ENCODE data around the gene AFF1. TPM values are rescaled to one million over a fixed set of nuclear protein-coding genes. Genes with fewer than 3 reads are reported as not detected.

The AFF1 gene
- total RNA-seq, 4 donors from 2014 or later = 22.9 to 47.1 (median 34.0) TPM

DNA sequence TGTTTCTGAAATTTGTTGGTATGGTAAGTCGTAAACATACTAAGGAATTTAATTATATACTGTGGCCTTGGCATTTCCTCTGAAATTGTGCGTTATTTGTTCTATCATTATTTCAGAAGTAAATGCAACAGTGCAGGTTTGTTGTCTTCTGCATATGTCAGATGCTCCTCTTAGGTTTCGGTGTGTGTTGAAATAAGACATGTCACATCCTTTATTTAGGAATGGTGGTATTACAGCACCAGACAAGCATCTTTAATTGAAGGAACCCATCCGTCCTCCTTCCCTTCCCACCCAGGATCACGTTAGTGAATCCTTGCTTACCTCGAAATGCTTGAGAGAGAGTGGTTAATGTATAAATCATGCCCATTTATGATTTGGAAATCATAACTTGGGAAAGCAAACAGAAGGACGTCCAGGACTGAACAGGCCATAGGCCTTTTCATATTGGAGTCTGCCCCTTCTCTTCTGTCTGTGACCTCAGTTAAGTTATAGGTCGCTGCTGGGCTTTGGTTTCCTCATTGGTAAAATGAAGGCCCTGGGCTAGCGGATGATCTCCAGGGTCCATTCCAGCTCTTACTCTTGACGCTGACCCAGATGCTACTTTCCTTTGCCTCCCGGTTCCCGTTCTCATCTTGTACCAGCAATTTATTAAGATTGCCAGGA is 151.5 kb downstream of the AFF1 start:
- DNase-seq = no peak
- Histone ChIP-seq H3K36me3 (peaks cover 0 to 47% (median 0%) of the 10 kb centered on the region in 3 donors), H3K4me3 (no peak overlapping the region), H3K9me3 (no peaks in the 10 kb centered on the region), H3K27ac (no peak overlapping the region), H3K27me3 (no peaks in the 10 kb centered on the region), H3K4me1 (peaks cover 17 to 70% (median 34%) of the 10 kb centered on the region in 3 donors)
- TF ChIP-seq, protein P1, sequence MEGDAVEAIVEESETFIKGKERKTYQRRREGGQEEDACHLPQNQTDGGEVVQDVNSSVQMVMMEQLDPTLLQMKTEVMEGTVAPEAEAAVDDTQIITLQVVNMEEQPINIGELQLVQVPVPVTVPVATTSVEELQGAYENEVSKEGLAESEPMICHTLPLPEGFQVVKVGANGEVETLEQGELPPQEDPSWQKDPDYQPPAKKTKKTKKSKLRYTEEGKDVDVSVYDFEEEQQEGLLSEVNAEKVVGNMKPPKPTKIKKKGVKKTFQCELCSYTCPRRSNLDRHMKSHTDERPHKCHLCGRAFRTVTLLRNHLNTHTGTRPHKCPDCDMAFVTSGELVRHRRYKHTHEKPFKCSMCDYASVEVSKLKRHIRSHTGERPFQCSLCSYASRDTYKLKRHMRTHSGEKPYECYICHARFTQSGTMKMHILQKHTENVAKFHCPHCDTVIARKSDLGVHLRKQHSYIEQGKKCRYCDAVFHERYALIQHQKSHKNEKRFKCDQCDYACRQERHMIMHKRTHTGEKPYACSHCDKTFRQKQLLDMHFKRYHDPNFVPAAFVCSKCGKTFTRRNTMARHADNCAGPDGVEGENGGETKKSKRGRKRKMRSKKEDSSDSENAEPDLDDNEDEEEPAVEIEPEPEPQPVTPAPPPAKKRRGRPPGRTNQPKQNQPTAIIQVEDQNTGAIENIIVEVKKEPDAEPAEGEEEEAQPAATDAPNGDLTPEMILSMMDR (IDR thresholded peaks at IDR 0.05) = no peak
- TF ChIP-seq POLR2A (IDR thresholded peaks at IDR 0.05) = no peak
- intact Hi-C loops (cut with DNase I) = no loop called here
- WGBS, 2 donors = 91 to 92% methylated on average over 9 to 12 of the region's 12 CpGs

DNA sequence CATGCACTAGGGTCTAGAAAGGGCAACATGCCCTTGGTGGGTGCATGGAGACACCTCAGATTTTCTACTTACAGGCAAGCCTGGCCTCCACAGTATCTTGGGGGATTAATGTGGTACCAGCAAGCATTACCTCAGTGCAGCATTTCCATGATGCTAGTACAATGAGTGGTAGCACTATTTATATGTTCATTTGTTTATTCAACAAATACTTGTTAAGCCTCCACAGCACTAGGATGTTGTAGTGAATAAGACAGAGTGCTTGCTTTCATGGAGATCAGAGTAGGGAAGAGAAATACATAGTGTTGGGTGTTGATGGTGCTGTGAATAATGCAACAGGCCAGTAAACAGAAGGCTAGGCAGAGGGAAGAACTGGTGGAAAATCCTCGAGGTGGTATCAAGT is 152.2 kb downstream of the AFF1 start:
- H3K36me3 ChIP-seq = peaks cover 0 to 54% (median 2%) of the 10 kb centered on the region in 3 donors
- no peak for DNase-seq
- H3K27ac ChIP-seq = peak overlapping the region in 3 of 4 donors; percentile 7 to 62 (median 43)
- no peaks in the 10 kb centered on the region for H3K9me3 ChIP-seq
- intact Hi-C loops (cut with DNase I) = no loop called here
- peaks cover 17 to 66% (median 29%) of the 10 kb centered on the region in 3 donors for H3K4me1 ChIP-seq
- WGBS, 2 donors = 42 to 63% methylated on average over 1 of the region's 1 CpG
- no peak overlapping the region for H3K4me3 ChIP-seq
- H3K27me3 ChIP-seq = no peaks in the 10 kb centered on the region
- TF ChIP-seq, protein P1 (IDR thresholded peaks at IDR 0.05) = no peak
- no peak for TF ChIP-seq POLR2A (IDR thresholded peaks at IDR 0.05)

DNA sequence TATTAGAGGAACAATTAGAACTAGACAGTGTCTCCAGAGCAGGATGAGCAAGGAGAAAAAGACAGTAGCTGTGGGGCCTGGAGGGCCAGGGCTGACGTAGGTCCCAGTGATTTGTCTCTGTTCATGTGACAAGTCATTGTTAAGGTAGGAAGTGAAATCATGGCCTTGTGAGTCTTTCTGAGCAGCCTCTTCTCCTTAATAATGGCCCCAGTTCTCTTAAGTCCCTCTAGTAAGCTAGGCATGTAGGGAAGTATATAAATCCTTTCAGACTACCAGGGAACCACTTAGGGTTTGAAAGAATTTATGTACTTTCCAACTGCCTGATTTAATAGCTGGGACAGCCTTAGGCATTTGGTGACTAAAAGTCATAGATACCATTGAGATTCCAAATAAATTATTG is 152.6 kb downstream of the AFF1 start:
- H3K4me1 ChIP-seq = peaks cover 17 to 66% (median 28%) of the 10 kb centered on the region in 3 donors
- H3K27me3 ChIP-seq = no peaks in the 10 kb centered on the region
- TF ChIP-seq, protein P1 (IDR thresholded peaks at IDR 0.05) = no peak
- no peak for TF ChIP-seq POLR2A (IDR thresholded peaks at IDR 0.05)
- DNase-seq = no peak
- peak overlapping the region in 3 of 4 donors; percentile 7 to 62 (median 43) for H3K27ac ChIP-seq
- no peak overlapping the region for H3K4me3 ChIP-seq
- H3K9me3 ChIP-seq = no peaks in the 10 kb centered on the region
- H3K36me3 ChIP-seq = peaks cover 0 to 57% (median 3%) of the 10 kb centered on the region in 3 donors
- intact Hi-C loops (cut with DNase I) = no loop called here
- WGBS, 2 donors = 43 to 54% methylated on average over 1 of the region's 1 CpG

- Histone ChIP-seq H3K4me1 (peaks cover 17 to 66% (median 29%) of the 10 kb centered on the region in 3 donors), H3K36me3 (peaks cover 0 to 57% (median 3%) of the 10 kb centered on the region in 3 donors), H3K9me3 (no peaks in the 10 kb centered on the region), H3K4me3 (no peak overlapping the region), H3K27ac (peak overlapping the region in 3 of 4 donors; percentile 17 to 77 (median 64)), H3K27me3 (no peaks in the 10 kb centered on the region)
- intact Hi-C loops (cut with DNase I) = no loop called here
- TF ChIP-seq POLR2A (IDR thresholded peaks at IDR 0.05) = no peak
- TF ChIP-seq, protein P1 (IDR thresholded peaks at IDR 0.05) = no peak
- no peak for DNase-seq
- WGBS, 2 donors = 75 to 82% methylated on average over 8 of the region's 8 CpGs
Measured at GRCh38 chr4:87088186-87088585, 153.4 kb downstream of the AFF1 start.

DNA sequence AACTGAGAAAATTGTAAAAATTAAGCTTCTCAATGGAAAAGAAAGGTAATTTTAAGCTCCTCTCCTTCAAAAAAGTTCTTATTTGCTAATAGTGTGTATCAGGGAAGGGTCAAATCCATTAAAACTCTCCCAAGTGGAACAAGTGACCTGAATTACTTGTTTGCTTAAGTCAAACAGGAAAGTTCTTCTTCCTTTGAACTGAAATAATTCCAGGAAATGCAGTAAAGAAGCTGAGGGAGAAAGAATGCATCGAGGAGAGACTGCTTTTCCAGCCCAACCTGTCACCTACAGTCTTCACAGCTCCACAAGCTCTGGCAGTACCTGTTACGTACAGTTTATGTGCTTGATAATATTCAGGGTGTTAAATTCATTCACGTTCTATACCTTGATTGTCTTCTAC is 154.6 kb downstream of the AFF1 start:
- 19 to 63% methylated on average over 3 of the region's 3 CpGs for WGBS, 2 donors
- no peak overlapping the region for H3K4me3 ChIP-seq
- peaks cover 0 to 53% (median 3%) of the 10 kb centered on the region in 3 donors for H3K36me3 ChIP-seq
- intact Hi-C loops (cut with DNase I) = no loop called here
- no peaks in the 10 kb centered on the region for H3K9me3 ChIP-seq
- no peaks in the 10 kb centered on the region for H3K27me3 ChIP-seq
- TF ChIP-seq POLR2A (IDR thresholded peaks at IDR 0.05) = no peak
- TF ChIP-seq, protein P1 (IDR thresholded peaks at IDR 0.05) = no peak
- DNase-seq = no peak
- peak overlapping the region; percentile 11 to 77 (median 40) for H3K27ac ChIP-seq
- peaks cover 24 to 67% (median 38%) of the 10 kb centered on the region in 3 donors for H3K4me1 ChIP-seq

Measured in esophagus squamous epithelium (tissue), 5 donors.